HTERT RPE-1 (cell line): Measurements from ENCODE around the gene NKD1.

Source experiments
- in situ Hi-C: fragments of 300-500 bp; cut with MboI; formaldehyde crosslinking; loops from 4 replicates; pipeline ENCODE4 v1.14.3; 2020; ENCODE audit warnings: low sequenced_read_pairs

Gene NKD1

DNA sequence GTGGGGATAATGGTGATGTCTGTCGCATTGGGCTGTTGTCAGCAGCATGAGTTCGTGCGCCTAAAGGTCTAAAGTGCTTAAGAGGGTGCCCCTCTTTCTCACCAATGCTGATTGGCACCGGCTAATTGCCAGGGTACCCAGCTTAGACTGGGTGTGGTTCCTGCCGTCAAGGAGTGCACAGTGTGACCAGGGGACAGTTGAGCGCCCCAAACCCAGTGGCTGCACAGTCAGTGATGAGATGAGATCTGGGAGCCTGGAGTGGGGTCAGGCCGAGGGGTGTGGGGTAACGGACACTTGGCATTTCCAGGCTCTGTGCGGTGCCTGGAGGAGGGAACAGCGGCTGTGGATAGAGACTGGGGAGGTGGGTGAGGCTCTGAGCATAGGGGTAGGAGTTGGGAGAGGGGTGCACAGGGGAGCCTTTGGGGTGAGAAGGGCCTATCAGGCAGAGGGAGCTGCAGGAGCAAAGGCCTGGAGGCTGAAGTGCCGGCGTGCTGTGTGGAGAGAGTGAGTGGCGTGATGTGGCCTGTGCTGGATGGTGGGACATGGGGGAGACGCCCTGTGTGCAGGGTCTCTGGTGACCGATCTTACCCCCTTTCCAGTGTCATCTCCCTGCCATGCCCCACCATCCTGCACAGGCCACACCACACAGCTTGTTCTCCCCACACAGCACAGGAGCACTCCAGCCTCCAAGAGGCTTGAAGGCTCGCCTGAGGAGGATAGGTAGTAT, 74.6 kb downstream of the NKD1 start:
- in situ Hi-C loops: no loop called here

DNA sequence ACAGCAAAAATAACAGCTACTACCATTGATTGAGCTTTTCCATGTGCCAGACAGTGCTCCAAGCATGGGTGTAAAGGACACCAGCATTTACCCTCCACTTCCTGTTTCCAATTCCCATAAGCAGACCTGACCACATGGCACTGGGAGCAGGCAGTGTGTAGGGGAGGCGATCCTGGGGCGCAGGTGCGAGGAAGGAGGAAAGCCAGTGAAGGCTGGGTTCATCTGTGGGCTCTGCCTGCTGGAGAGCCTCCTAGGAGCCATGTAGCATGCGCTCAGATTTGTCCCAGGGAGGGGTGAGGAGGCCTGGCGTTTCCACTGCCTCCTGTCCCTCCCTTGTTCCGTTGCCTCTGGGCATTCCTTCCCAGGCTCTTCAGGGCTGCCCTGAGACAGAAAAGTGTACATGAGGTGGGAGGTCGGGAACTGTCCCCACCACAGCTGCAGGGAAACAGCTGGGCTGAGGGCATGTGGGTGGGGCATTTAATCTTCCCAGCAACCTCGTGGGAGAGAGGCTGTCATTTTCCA, 76.3 kb downstream of the NKD1 start:
- in situ Hi-C loops: no loop called here

DNA sequence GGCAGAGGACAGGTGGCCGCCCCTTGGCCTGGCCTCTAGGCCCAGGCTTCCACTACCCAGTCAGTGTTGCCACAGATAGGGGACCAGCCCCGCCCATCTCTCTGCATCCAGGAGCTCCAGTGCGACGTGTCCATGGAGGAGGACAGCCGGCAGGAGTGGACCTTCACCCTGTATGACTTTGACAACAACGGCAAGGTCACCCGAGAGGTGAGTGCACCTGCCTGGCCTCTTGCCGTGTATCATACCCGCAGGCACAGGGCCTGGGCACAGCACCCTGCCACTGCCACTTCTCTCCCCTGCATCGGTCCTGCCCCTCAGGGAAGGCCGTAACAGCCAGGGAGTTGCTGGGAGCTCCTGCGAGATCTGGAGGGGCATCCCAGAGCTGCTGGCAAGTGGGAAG, 77.2 kb downstream of the NKD1 start:
- in situ Hi-C loops: no loop called here

DNA sequence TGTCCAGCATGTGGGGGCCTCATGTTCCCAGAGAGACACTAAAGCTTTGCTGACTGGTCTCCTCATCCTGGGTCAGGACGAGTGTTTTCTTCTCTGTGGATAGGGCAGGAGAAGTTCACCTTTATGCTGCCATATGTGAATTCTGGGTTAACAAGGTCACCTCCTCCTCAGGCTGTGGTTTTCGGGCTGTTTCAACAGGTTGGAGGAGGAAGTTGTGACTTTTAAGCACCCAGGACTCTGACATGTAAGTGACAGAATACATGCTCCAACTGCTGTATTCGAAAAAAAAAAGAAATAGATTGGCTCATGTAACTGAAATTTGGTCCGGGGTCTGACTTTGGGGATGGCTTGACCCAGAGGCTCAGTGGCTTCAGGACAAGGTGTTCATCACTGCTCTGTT, 78.7 kb downstream of the NKD1 start:
- in situ Hi-C loops: no loop called here

DNA sequence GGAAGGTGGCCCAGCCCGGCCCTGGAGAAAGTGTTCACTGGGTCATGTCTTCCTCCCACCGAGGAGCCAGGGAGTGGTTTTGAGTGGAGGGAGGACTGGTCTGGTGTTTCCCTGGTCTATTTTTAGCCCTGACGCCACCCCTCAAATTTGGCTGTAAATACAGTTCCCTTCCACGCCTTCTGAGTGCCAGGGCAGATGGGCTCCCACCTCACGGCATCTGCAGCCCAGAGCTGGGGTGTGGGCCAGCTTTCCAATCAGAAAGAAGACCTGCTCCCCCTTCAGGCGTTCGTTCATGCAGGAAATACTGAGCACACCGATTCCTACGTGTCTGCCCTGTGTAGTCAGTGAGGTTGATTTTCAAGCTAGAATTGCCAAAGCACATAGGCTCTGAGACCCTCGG, 79.2 kb downstream of the NKD1 start:
- in situ Hi-C loops: no loop called here

DNA sequence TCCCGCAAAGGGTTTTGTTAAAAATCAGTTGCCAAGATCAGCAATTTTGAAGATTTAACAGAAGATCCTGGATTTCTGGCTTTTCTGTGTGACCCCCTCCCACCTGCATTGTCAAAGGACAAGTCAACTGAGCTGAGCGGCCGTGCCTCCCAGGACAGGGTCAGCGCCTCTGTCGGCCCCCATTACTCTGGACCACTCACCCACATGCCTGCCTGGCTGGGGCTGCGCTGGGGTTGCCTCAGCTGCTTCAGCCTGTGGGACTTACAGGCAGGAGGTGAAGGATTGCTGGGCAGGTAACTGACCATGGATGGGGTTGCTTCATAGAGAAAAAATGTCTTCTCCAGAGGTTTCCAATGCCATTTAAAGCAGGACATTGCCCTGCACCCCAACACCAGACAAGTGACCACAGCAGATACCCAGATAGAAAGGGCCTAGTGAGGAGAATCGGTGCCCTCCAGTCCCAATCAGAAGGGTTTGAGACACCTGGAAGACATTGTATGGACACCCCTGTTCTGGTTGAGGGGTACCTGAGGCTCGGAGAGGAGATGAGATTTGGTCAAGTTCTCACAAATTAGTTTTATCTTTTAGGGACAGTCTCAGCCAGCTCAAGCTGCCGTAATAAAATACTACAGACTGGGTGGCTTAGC, 80.1 kb downstream of the NKD1 start:
- in situ Hi-C loops: no loop called here

DNA sequence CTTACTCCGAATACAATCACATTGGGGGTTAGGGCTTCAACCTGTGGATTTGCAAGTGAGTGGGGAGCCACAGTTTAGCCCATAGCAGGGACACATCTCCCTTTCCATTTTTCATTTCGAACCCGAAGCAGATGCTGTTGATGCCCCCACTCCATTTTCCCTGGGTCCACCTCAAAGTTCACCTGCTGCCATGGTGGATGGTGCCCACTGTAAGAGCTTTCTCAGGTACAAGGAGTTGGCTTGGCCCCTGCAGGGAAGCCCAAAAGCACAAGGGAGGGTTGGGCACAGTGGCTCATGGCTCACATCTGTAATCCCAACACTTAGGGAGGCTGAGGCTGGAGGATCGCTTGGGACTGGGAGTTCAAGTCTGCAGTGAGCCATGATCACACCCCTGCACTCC, 81.1 kb downstream of the NKD1 start:
- in situ Hi-C loops: no loop called here

DNA sequence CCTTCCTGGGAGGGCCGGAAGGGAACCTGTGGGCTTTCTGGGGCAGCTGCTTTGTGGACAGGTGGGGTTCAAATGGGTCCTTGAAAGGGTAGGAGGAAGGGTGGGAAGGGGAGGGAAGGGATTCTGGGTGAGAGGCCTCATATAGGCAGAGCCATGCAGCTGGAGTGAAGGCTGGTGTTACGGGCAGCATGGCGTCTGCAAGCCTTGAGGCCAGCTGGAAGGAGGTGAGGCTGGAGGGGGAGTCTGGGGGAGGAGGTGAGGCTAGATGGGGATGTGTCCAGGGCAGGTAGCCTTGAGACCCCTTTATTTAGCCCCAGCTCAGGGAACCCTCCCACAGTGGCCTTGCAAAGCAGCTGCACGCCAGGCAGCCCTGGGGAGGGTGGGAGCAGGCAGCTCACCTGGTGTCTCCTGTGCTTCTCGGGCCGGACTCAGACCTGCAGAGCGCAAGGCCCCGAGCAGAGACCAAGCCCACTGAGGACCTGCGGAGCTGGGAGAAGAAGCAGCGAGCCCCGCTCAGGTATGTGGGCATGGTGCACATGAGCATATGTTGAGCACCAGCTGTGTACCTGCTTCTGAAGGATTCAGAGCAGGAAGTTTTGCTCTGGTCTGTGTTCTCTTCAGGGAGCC, 82.3 kb downstream of the NKD1 start:
- in situ Hi-C loops: no loop called here

DNA sequence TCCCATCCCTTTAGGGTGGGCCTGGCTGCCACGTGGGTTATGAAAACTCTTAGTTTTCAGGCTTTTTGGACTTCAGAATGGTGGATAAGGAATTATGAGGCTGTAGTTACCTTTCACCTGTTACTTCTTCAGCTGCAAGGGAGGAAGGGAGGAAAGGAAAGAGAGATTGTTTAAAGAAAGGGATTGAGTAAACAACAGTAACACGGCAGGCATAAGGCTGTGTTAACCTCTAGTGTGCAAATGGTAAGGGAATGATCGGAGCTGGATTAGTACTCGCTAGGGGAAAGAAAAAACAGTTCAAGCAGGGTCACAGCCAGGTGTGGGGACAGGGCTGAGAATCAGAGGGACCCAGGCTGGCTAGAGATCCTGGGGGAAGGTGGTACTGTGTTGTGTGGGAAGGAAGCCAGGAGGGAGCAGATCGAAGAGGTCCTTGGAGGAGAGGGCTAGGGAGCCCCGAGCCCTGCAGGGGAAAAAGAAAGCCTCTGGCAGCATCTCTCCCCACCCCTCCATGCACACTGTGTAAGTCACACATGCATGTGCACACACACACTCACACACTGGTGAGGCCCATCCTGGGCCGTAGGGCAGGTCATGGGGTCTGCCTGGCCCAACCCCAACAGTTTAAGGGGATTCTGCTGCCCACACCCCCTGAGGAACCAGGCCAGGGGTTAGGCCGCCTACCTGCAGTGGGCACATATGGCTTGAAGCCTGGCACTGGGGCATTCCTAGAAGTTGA, 83.2 kb downstream of the NKD1 start:
- in situ Hi-C loops: no loop called here

DNA sequence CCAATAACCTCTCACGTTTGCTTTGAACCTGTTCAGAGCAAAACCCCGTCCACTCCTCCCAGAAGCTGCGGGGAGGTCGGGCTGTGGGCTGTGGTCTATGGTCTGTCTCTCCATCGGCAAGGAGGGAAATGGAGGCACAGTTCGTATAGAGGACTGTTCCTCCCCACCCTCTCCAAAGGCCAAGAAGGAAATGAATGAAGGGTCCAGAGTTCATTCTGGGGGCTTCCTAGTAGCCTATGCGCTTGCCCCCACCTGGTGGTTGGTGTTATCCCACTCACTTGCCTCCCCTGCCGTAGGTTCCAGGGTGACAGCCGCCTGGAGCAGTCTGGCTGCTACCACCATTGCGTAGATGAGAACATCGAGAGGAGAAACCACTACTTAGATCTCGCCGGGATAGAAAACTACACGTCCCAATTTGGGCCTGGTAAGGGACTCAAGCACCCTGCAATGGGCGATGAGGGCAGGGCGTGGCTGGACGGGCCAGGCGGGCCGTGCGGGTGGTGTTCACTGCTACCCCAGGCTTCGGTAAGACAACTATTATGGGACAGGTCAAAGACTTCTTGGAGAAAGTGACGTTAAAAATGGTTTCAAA, 83.9 kb downstream of the NKD1 start:
- in situ Hi-C loops: no loop called here

DNA sequence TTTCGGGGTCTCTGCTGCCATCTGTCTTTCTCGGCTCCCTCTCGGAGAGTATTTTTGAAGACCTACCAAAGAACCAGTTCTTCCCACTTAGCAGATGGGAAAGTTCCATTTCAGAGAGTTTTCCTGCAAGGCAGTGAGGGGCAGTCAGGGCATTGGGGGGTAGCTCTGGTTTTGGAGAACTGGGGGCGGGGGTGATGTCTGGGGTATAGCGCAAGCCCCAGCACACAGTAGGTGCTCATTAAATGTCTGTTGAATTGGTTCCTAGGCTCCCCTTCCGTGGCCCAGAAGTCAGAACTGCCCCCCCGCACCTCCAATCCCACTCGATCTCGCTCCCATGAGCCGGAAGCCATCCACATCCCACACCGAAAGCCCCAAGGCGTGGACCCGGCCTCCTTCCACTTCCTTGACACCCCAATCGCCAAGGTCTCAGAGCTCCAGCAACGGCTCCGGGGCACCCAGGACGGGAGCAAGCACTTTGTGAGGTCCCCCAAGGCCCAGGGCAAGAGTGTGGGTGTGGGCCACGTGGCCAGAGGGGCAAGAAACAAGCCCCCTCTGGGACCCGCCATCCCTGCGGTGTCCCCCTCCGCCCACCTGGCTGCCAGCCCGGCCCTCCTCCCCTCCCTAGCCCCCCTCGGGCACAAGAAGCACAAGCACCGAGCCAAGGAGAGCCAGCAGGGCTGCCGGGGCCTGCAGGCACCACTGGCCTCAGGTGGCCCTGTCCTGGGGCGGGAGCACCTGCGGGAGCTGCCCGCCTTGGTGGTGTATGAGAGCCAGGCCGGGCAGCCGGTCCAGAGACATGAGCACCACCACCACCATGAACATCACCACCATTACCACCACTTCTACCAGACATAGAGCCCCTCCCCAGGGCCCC, 85.0 kb downstream of the NKD1 start:
- in situ Hi-C loops: no loop called here

DNA sequence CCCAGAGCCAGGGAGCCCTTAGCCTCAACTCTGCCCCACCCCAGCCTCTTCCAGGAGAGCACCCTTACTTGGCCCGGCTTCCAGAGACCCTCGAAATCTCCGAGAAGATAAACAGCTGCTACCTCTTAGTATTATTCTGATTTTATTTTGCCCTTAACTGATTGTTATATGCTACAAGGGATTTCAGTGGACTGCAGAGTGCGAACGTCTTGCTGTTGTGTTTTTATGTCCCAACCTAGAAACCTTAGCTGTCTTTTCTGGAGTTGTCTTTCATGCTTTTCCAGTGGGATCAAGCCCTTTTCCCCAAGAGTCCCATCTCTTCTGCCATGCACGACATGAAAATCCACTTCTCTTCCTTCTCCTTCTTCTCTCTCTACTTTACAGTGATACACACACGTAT, 85.9 kb downstream of the NKD1 start:
- in situ Hi-C loops: no loop called here

DNA sequence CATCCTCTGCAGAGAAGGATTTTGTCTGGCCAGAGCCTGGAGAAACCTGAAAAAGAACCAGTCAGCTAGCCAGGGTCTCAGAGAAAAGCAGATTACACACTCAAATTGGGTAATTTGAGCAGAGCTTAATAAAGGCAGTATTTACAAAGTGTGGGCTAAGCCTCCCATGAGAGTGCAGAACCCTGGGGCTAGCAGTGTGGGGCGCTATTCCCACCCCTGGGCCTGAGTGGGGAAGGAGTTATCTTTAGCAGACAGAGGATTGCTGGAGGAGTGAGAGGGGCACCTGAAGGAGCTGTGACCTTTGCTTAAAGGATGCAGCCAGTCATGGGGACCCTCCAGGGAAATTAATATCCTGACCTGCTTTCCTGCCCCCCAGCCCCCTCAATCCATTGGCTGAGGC, 86.8 kb downstream of the NKD1 start:
- in situ Hi-C loops: no loop called here

DNA sequence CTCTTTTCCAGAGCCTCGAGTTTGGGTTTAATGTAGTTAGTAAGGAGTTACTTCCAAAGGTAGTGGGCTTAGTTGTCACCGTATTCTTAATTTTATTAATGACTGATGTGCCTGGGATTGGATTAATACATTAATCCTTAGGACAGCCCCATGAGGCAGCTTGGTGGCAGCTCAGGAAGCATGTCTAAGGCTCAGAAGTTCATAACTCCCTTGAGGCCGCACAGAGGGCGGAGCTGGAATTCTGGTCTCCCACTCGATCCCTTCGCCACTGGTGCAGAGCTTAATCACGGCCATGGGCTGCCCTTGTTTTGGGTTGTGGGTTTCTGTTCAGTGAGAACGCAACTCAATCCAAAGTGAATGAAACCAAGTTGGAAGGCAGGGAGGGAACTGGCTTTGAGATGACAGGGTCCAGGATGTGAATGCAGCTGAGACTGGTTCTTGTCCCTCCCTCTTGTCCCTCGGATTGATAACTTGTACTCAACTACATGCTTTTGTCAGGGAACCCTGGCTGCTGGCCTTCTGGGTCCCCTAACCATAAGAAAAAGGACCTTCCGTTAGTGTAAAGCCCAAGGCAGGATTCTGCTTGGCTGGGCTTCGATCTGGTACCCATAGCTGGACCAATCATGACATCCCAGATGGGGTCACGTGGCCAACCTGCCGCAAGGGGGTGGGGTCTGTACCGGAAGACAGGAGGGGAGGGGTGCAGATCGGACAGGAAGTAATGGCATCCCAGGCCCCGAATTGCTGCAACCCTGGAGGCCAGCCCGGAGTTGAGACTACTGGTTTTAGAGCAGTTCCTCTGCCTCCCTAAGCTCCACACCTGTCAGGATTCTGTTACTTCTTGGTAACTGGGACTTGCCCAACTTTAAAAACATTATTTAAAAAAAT, 87.6 kb downstream of the NKD1 start:
- in situ Hi-C loops: no loop called here

DNA sequence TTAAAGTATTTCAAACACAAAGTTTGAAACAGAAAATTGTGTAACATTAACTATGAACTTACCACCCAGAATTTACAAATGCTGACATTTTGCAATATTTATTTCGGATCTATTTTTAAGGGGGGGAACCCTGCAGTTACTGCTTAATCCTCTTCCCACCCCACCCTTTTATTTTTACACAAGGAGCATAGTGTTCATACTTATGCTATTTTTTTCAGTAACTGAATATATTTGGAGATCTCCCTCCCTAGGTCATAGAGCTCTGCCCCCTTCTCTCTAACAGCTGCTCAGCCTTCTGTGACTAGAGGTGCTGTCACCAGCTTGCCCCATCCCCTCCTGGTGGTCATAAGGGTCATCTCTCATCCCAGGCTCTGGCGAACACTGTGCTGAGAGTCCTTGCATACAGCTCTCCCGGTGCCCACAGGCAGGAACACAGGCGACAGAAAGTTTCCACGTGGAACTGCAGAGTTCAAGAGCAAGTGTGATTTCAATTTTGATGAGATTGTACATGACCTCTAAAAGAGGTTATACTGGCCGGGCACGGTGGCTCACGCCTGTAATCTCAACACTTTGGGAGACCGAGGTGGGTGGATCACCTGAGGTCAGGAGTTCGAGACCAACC, 88.7 kb downstream of the NKD1 start:
- in situ Hi-C loops: no loop called here

DNA sequence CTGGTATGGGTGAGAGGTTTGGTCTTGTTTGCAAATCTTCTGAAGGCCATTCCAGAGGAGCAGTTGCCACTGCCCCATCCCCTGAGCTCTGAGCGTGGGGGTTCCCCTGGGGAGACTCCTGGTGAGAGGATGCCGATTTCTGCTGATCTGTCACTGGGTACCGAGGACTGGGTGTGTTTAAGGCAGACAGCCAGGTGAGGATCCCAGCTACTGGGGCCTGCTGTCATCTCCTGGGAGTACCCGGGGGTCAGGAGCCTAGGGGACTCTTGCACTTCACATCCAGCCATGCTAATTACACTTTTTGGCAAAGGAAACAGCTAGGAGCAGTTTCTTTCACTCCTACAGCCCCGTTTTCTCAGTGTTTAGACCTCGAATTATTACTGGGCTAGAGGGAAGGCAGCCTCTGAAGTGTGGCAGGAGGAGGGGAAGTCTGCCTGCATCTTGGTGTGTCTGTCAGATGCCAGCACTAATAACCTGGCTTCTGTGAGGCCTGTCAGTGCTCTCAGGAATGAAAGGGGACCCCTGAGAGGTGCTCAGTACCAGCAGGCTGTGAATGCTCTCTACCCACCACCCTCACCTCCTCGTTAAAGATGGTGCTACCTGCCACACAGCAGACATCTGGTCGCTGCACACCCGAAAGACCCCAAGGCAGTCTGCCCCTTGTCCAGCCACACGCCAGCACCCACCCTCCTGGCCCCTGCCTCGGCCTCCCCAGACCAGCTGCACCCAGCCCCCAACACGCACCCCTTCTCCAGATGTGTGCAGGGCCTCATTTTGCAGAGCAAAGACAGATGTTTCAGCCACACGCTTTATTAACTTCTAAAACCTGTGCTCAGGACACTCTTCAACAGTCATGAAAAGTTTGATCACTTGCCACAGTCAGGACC, 89.8 kb downstream of the NKD1 start:
- in situ Hi-C loops: no loop called here

DNA sequence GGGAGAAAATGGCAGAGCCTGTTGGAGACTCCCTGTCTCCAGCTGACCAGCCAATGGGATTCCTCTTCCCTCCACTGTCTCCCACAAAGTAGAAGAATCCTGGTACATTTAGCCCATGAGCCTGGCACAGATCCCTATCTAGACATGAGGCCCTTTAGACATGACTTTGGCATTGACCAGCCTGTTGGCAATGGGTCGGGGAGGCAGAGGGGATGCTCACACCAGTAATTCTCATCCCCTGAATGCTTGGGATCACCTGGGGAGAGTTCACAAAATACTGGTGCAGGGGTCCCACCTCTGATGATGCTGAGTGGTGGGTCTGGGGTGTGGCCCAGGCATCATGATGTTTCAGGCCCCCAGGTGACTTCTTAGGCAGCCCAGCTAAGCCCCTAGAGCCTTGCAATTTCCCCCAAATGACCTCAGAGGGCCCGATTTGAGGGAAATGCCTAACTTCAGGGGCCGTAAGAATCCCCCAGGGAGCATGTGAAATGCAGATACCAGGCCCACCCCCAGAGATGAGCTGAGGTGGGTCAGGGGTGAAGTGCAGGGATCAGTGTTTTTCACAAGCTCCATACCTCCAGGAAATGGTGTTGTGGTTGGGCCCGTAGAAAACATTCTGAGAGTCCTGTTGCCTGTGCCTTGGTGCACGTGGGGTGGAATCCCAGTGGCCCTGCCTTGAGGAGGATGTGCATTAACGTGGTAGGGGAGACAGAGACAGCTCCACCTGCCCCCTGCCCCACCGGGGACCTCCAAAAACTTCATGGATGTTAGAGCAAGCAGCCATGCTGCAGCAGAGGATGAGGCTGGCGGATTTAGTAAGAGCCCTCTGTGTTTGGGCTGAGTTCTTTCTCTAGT, 90.8 kb downstream of the NKD1 start:
- in situ Hi-C loops: no loop called here
